Lung (tissue), 12 donors: Measurements from ENCODE around the gene TNFRSF19. TPM values are rescaled to one million over a fixed set of nuclear protein-coding genes. Genes with fewer than 3 reads are reported as not detected.

ENCODE experiments used
- ATAC-seq: fragments of 200-7000 bp; cut with Tn5 transposase; one replicate; pipeline ENCODE4 v1.9.1; 2020; ENCODE audit warnings: moderate number of reproducible peaks; ENCODE audit not compliant: insufficient read depth, low FRiP score
- DNase-seq, 3 donors: peaks; one replicate each; pipeline ENCODE4 v3.0.0-alpha.2; 2013 to 2017
- H3K27ac ChIP-seq, 2 donors: one replicate each; pipeline ENCODE4 v1.5.1; 2013; ENCODE audit warnings: mild to moderate bottlenecking in 2 of 2, moderate library complexity in 2 of 2, control low read depth in 1 of 2, inconsistent platforms in 1 of 2, low read depth in 1 of 2, low read length in 1 of 2
- H3K27me3 ChIP-seq, 3 donors: one replicate each; pipeline ENCODE4 v1.5.1; 2013; ENCODE audit warnings: low read length in 2 of 3; ENCODE audit not compliant: control insufficient read depth in 3 of 3, insufficient read depth in 3 of 3
- H3K36me3 ChIP-seq, 4 donors: one replicate each; pipeline ENCODE4 v1.5.1; 2013; ENCODE audit warnings: low read length in 4 of 4, mild to moderate bottlenecking in 1 of 4, moderate library complexity in 1 of 4; ENCODE audit not compliant: control insufficient read depth in 4 of 4, insufficient read depth in 4 of 4
- H3K4me1 ChIP-seq, 5 donors: one replicate each; pipeline ENCODE4 v1.5.1; 2013; ENCODE audit warnings: low read length in 5 of 5, mild to moderate bottlenecking in 2 of 5, moderate library complexity in 1 of 5; ENCODE audit not compliant: control insufficient read depth in 5 of 5, insufficient read depth in 5 of 5
- H3K4me3 ChIP-seq: one replicate; pipeline ENCODE4 v1.5.1; 2013; ENCODE audit warnings: mild to moderate bottlenecking, control low read depth, moderate library complexity
- H3K9ac ChIP-seq, 2 donors: one replicate each; pipeline ENCODE4 v1.5.1; 2013; ENCODE audit warnings: low read length in 2 of 2, control low read depth in 1 of 2; ENCODE audit not compliant: insufficient read depth in 1 of 2
- H3K9me3 ChIP-seq, 4 donors: one replicate each; pipeline ENCODE4 v1.5.1; 2013; ENCODE audit warnings: low read length in 3 of 4, mild to moderate bottlenecking in 1 of 4, moderate library complexity in 1 of 4; ENCODE audit not compliant: control insufficient read depth in 4 of 4, insufficient read depth in 3 of 4
- CTCF ChIP-seq: IDR thresholded peaks from 2 replicates; pipeline ENCODE4 v1.5.1; 2012; ENCODE audit warnings: mild to moderate bottlenecking; ENCODE audit errors: control extremely low read depth, extremely low read depth
- WGBS, 2 donors: extraction: QIAGEN DNeasy Blood & Tissue Kit; methylation state at CpG; one replicate each; pipeline ENCODE4 v1.1.7; 2013; 5-methylcytosine and 5-hydroxymethylcytosine counted together
- polyA plus RNA-seq, 2 donors: library from polyadenylated mRNA; stranded (reverse); fragments of 200-250 nt; gene quantifications; one replicate each; pipeline ENCODE4 v1.2.1, GENCODE V29; 2013
- total RNA-seq, 2 donors: library from RNA; depleted of rRNA in 1 of 2; stranded (reverse); fragments of >200 nt in 1 of 2; gene quantifications; one replicate each; pipeline ENCODE4 v1.2.1, GENCODE V29; 2014 to 2021
- donor health status: control.
- donor health status: control.
- donor health status: Bipolar disorder and iron deficiency.
- donor health status: healthy.
- donor health status: DM: yes; HTN: yes; CAD: no.

Gene TNFRSF19
- total and polyA plus RNA-seq, 4 donors: 9.5 to 68.0 (median 34.7) TPM

GRCh38 chr13:23547000-23547590 lies 23.1 kb upstream of the TNFRSF19 start:
- H3K36me3 ChIP-seq: no peaks in the 10 kb centered on the region
- H3K27me3 ChIP-seq: no peaks in the 10 kb centered on the region
- peaks cover 0 to 9% (median 0%) of the 10 kb centered on the region in 5 donors for H3K4me1 ChIP-seq
- 9 to 15% methylated on average over 31 of the region's 31 CpGs for WGBS, 2 donors
- peak overlapping the region; percentile 12 to 17 for H3K27ac ChIP-seq
- DNase-seq (peak; percentile 43 to 88 (median 83)), ATAC-seq (no peak)
- peak overlapping the region; percentile 21 for H3K4me3 ChIP-seq
- no peaks in the 10 kb centered on the region for H3K9me3 ChIP-seq
- no peak for TF ChIP-seq CTCF
- H3K9ac ChIP-seq: peak overlapping the region in 1 of 2 donors; percentile 69

- DNase-seq (no peak), ATAC-seq (no peak)
- Histone ChIP-seq H3K4me1 (peaks cover 0 to 12% (median 0%) of the 10 kb centered on the region in 5 donors), H3K9ac (no peak overlapping the region), H3K27ac (peak overlapping the region in 1 of 2 donors; percentile 66), H3K9me3 (no peaks in the 10 kb centered on the region), H3K4me3 (no peak overlapping the region), H3K27me3 (no peaks in the 10 kb centered on the region), H3K36me3 (no peaks in the 10 kb centered on the region)
- TF ChIP-seq CTCF: no peak
Measured at GRCh38 chr13:23549724-23550123, 20.5 kb upstream of the TNFRSF19 start.

- Histone ChIP-seq H3K9ac (no peak overlapping the region), H3K4me1 (peaks cover 0 to 12% (median 0%) of the 10 kb centered on the region in 5 donors), H3K36me3 (no peaks in the 10 kb centered on the region), H3K9me3 (no peaks in the 10 kb centered on the region), H3K27me3 (no peaks in the 10 kb centered on the region), H3K4me3 (no peak overlapping the region), H3K27ac (no peak overlapping the region)
- no peak for TF ChIP-seq CTCF
- ATAC-seq (no peak), DNase-seq (peak in 2 of 3 donors; percentile 43 to 60)
- 62 to 86% methylated on average over 1 of the region's 1 CpG for WGBS, 2 donors
Measured at GRCh38 chr13:23550163-23550562, 20.0 kb upstream of the TNFRSF19 start.
